Hepatocyte (in vitro differentiated cells): ENCODE measurements around the gene PRSS27. TPM values are rescaled to one million over a fixed set of nuclear protein-coding genes. Genes with fewer than 3 reads are reported as not detected.
"Not testable (repeated sequence)": the region's sequence is repeated elsewhere in the genome, so short reads cannot be mapped to it uniquely, and the experiment has no call there.

ENCODE experiments used
- DNase-seq: peaks from one replicate; pipeline ENCODE4 v3.0.0-alpha.2; 2016; ENCODE audit warnings: low spot score
- H2AFZ ChIP-seq: fragments of 200-600 bp; sonication (generic); 2 replicates; pipeline ENCODE4 v1.6.0; 2016; ENCODE audit warnings: antibody characterized with exemption, mild to moderate bottlenecking
- H3K27ac ChIP-seq: fragments of 200-600 bp; sonication (generic); 2 replicates; pipeline ENCODE4 v1.5.1; 2016; ENCODE audit warnings: mild to moderate bottlenecking
- H3K27me3 ChIP-seq: fragments of 200-600 bp; sonication (generic); 2 replicates; pipeline ENCODE4 v1.6.1; 2016
- H3K36me3 ChIP-seq: fragments of 200-600 bp; sonication (generic); replicated peaks from 2 replicates; pipeline ENCODE4 v1.5.1; 2016; ENCODE audit warnings: low read depth; ENCODE audit not compliant: insufficient read depth
- H3K4me1 ChIP-seq: fragments of 200-600 bp; sonication (generic); 2 replicates; pipeline ENCODE4 v1.5.1; 2016; ENCODE audit warnings: mild to moderate bottlenecking, moderate library complexity; ENCODE audit not compliant: insufficient read depth
- H3K4me2 ChIP-seq: fragments of 200-600 bp; sonication (generic); 2 replicates; pipeline ENCODE4 v1.6.0; 2016
- H3K4me3 ChIP-seq: fragments of 200-600 bp; sonication (generic); 2 replicates; pipeline ENCODE4 v1.5.1; 2016; ENCODE audit warnings: mild to moderate bottlenecking
- H3K79me2 ChIP-seq: fragments of 200-600 bp; sonication (generic); 2 replicates; pipeline ENCODE4 v1.6.0; 2017; ENCODE audit warnings: mild to moderate bottlenecking
- H3K9me2 ChIP-seq: fragments of 200-600 bp; sonication (generic); replicated peaks from 2 replicates; pipeline ENCODE4 v1.6.0; 2017; ENCODE audit warnings: mild to moderate bottlenecking; ENCODE audit not compliant: insufficient read depth
- H3K9me3 ChIP-seq: fragments of 200-600 bp; sonication (generic); 2 replicates; pipeline ENCODE4 v1.5.1; 2016; ENCODE audit warnings: low read depth, mild to moderate bottlenecking
- H4K20me1 ChIP-seq: fragments of 200-600 bp; sonication (generic); 2 replicates; pipeline ENCODE4 v1.6.0; 2016; ENCODE audit warnings: mild to moderate bottlenecking; ENCODE audit not compliant: insufficient read depth, poor library complexity, severe bottlenecking
- EZH2 ChIP-seq: fragments of 200-600 bp; sonication (generic); IDR thresholded peaks from 2 replicates; pipeline ENCODE4 v1.6.1; 2016; ENCODE audit warnings: antibody characterized with exemption, mild to moderate bottlenecking, borderline replicate concordance
- EZH2phosphoT487 ChIP-seq: fragments of 200-600 bp; sonication (generic); IDR thresholded peaks from one replicate; pipeline ENCODE4 v1.6.1; 2018; ENCODE audit warnings: antibody characterized with exemption, mild to moderate bottlenecking, low read depth, moderate library complexity; ENCODE audit not compliant: unreplicated experiment, severe bottlenecking
- WGBS: methylation state at CpG from one replicate; pipeline ENCODE4 v1.1.6; 2016; ENCODE audit warnings: low lambda C conversion rate; ENCODE audit errors: missing lambda C conversion rate; 5-methylcytosine and 5-hydroxymethylcytosine counted together
- polyA plus RNA-seq: library from polyadenylated mRNA; unstranded; fragments of >200 nt; fragmentation: Nextera tagmentation; extraction: Ambion mirVana; gene quantifications from 2 replicates; pipeline ENCODE4 v1.2.1, GENCODE V29; 2016
- total RNA-seq: library from RNA; depleted of rRNA; stranded (reverse); fragments of >200 nt; gene quantifications from 2 replicates; pipeline ENCODE4 v1.2.3, GENCODE V29; 2014
- TF ChIP-seq, protein P1 (sequence below): fragments of 200-600 bp; sonication (generic); IDR thresholded peaks from 2 replicates; pipeline ENCODE4 v1.5.1; 2016; ENCODE audit warnings: antibody characterized with exemption, mild to moderate bottlenecking; ENCODE audit not compliant: poor library complexity

Gene PRSS27
- total and polyA plus RNA-seq, 2 experiments from 2014 or later: 1.4 TPM

DNA sequence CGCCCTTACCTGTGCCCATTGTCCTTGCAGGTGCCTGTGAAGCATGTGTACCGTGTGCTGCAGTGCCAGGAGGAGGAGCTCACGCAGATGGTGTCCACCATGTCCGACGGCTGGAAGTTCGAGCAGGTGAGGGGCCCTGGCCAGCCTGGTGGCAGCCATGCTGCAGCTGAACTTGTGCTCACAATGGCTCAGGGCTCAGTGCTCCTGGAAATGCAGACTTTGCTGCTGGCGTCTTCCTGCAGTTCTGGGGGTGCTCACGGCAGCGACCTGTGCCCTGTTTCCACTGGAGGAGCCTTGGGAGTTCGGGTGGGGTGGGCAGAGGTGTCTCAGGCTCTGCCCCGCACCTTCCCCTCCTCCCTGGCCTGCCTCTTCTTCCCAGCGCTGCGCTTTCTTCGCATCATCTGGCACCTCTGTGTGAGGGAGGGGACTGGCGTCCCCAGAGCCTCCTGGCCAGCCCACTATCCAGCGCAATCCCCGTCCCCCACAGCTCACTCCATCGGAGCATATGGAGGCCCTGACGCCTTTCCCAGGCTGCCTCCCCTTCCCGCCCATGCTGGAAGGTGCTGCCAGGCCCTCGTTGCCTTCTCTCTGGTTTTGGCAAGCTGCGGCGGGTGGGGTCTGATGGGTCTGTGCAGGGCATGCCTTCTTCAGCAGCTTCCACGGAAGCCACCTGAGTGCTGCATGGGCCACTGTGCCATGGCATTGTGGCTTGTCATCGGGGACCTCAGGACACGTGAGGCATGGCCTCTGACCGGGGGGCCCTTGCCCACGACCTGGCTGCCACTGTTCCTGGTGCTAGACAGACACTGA lies 20.0 kb downstream of the PRSS27 start:
- 96% methylated on average over 28 of the region's 28 CpGs for WGBS
- Histone ChIP-seq H3K4me1 (no peaks in the 10 kb centered on the region), H3K9me3 (no peaks in the 10 kb centered on the region), H3K4me3 (no peak overlapping the region), H3K27ac (no peak overlapping the region), H3K27me3 (no peaks in the 10 kb centered on the region), H3K4me2 (no peak overlapping the region), H2AFZ (no peak overlapping the region), H4K20me1 (no peaks in the 10 kb centered on the region), H3K36me3 (no peaks in the 10 kb centered on the region), H3K9me2 (no peaks in the 10 kb centered on the region), H3K79me2 (no peaks in the 10 kb centered on the region)
- no peak for TF ChIP-seq EZH2phosphoT487
- DNase-seq: no peak

DNA sequence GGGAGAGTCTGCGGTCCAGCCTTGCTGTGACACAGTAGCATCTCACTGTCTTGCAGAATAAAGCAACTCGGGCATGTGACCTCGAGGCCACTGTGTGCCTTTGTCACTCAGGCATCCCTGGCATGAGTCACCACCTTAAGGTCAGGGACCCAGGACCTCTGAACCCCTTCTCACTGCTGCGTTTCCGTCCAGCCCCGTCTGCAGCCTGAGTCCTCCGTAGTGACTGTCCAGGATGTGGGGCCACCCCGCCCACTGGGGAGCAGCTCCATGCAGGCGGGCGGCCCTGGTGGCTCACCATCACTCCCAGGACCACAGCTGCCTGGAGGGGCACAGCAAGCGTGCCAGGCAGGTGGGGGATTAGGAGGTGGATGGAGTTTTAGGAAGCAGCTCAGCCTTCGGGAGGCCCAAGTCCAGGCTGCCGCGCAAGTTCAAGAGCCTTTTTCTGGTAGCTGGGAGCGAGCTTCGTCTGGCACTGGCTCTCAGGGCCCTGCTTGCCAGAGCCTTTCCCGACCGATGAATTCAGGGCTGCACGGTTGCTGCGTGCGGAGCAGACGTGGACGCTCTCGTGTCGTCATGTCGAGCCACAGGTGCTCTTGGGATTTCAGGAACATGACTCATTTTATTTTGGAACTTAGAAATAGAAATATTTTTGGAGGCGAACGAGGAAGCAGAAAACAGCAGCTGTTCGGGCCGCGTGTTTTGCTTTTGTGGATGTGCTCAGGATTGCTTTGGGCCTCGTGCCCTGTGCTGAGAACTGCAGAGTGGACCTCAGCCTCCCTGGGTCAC lies 20.9 kb downstream of the PRSS27 start:
- no peaks in the 10 kb centered on the region for H3K9me2 ChIP-seq
- H3K4me3 ChIP-seq: no peak overlapping the region
- H3K27ac ChIP-seq: no peak overlapping the region
- H3K4me1 ChIP-seq: no peaks in the 10 kb centered on the region
- DNase-seq: no peak
- H3K36me3 ChIP-seq: no peaks in the 10 kb centered on the region
- no peaks in the 10 kb centered on the region for H3K27me3 ChIP-seq
- H2AFZ ChIP-seq: no peak overlapping the region
- no peaks in the 10 kb centered on the region for H3K79me2 ChIP-seq
- TF ChIP-seq EZH2 (no peak), EZH2phosphoT487 (no peak)
- TF ChIP-seq, protein P1, sequence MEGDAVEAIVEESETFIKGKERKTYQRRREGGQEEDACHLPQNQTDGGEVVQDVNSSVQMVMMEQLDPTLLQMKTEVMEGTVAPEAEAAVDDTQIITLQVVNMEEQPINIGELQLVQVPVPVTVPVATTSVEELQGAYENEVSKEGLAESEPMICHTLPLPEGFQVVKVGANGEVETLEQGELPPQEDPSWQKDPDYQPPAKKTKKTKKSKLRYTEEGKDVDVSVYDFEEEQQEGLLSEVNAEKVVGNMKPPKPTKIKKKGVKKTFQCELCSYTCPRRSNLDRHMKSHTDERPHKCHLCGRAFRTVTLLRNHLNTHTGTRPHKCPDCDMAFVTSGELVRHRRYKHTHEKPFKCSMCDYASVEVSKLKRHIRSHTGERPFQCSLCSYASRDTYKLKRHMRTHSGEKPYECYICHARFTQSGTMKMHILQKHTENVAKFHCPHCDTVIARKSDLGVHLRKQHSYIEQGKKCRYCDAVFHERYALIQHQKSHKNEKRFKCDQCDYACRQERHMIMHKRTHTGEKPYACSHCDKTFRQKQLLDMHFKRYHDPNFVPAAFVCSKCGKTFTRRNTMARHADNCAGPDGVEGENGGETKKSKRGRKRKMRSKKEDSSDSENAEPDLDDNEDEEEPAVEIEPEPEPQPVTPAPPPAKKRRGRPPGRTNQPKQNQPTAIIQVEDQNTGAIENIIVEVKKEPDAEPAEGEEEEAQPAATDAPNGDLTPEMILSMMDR: no peak
- no peaks in the 10 kb centered on the region for H3K9me3 ChIP-seq
- 94% methylated on average over 32 of the region's 32 CpGs for WGBS
- H3K4me2 ChIP-seq: no peak overlapping the region
- H4K20me1 ChIP-seq: no peaks in the 10 kb centered on the region

DNA sequence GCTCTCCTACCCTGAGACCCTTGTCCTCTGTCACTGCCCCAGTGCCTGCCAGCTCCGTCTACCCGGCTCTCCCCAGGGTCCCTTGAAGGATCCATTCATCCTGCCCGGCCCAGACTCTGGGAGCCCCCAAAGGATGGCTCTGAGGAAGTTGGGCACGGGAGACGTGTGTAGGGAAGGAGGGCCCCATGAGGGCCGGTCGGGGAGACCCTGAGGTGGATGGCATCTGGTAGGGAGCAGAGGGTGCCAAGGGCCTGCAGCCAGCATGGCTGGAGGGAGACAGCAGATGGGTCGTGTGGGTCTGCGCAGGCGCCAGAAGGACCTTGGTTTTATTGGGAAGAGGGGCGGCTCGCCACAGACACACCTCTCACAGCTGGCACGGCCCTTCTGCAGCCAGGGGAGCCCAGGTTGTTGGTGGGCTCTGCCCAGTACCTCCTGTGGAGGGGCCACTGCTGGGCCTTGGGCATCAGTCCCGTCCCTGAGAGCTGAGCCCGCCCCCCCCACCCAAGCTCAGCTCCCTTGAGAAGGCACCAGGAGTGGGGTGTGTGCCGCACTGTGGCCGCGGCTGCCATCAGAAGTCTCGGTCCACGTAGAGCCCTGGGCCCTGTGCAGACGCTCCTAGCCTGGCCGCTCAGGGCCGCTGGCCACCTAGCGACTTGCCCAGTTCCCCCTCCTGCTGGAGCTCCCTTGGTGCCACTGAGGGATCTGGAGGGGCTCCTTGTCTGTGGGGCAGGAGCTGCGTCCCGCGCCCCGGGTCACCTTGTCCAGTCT lies 21.7 kb downstream of the PRSS27 start:
- Histone ChIP-seq H3K4me2 (no peak overlapping the region), H4K20me1 (no peaks in the 10 kb centered on the region), H3K9me3 (no peaks in the 10 kb centered on the region), H3K36me3 (no peaks in the 10 kb centered on the region), H3K27me3 (no peaks in the 10 kb centered on the region), H2AFZ (no peak overlapping the region), H3K4me3 (no peak overlapping the region), H3K79me2 (no peaks in the 10 kb centered on the region), H3K9me2 (no peaks in the 10 kb centered on the region), H3K4me1 (no peaks in the 10 kb centered on the region), H3K27ac (no peak overlapping the region)
- no peak for TF ChIP-seq EZH2phosphoT487
- no peak for TF ChIP-seq EZH2
- DNase-seq: no peak
- WGBS: over 99% methylated on average over 27 of the region's 28 CpGs

DNA sequence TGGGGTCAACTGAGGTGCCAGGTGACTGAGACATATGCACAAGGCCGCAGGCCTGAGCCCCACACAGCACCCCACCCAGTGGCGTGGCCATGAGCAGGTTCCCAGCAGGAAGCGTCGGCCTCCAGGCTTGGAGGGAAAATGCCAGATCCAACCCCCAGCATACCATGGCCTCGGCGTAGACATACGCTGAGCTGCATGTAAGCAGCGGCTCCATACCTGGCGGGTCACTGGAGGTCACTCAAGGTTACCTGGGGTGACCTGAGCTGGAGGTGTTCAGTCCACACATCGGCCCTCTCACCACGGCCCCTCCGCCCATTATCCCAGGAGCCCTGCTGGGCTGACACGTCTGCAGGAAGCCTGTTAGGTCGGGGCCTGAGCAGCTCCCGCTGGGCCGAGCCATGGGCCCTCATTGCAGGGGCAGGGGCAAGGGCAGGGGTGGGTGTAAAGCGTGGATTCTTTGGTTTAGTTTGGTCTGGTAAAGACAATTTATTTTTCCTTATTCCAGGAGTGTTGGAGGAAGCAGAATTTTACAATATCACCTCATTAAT lies 22.5 kb downstream of the PRSS27 start:
- Histone ChIP-seq H2AFZ (no peak overlapping the region), H3K36me3 (no peaks in the 10 kb centered on the region), H3K9me3 (no peaks in the 10 kb centered on the region), H3K27me3 (no peaks in the 10 kb centered on the region), H3K4me2 (no peak overlapping the region), H3K4me3 (no peak overlapping the region), H3K4me1 (no peaks in the 10 kb centered on the region), H3K9me2 (no peaks in the 10 kb centered on the region), H3K27ac (no peak overlapping the region), H4K20me1 (no peaks in the 10 kb centered on the region), H3K79me2 (peaks cover 3% of the 10 kb centered on the region)
- TF ChIP-seq EZH2phosphoT487: no peak
- TF ChIP-seq, protein P1: no peak
- no peak for TF ChIP-seq EZH2
- 95% methylated on average over 17 of the region's 17 CpGs for WGBS
- DNase-seq: no peak

DNA sequence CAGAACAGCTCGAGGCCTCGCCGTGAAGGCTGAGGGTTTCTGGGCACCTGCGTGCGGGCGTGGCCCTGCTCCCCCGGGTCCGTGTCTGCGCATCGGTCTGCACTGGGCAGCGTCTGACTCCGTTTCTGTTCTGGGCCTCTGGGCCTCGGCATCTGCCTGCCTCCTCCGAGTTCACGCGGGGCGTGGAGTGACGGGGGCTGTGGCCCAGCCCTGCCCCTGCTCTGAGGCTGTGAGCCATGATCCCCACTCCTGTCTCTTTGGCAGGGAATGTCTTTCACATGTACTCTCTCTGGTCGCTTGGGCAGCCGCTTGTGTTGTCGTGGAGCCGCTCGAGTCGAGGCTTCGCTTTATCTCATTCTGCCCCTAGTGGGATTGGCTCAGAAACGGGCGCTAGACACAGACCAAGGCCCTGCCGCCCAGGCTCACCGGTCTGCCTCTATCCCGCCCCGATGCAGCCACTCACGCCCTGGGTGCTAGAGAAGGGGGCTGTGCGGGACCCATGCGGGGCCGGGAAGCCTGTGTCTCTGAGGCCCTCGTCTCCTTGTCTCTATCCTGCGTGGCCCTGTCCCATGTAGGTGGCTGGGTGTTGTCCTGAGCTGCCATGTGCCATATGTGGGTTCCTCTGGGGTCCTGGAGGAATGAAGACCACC lies 23.3 kb downstream of the PRSS27 start:
- DNase-seq, H3K4me2 ChIP-seq, H3K9me2 ChIP-seq, H2AFZ ChIP-seq, H4K20me1 ChIP-seq, H3K36me3 ChIP-seq, H3K9me3 ChIP-seq, H3K4me3 ChIP-seq, H3K27ac ChIP-seq, H3K4me1 ChIP-seq, H3K27me3 ChIP-seq: not testable (repeated sequence)
- 94% methylated on average over 29 of the region's 37 CpGs for WGBS
- peaks cover 11% of the 10 kb centered on the region for H3K79me2 ChIP-seq
